ENCODE measurements around the gene BEND6.
"Not testable (repeated sequence)": the region's sequence is repeated elsewhere in the genome, so short reads cannot be mapped to it uniquely, and the experiment has no call there.

BEND6 gene

GRCh38 chr6:56963043-56963442, 8.1 kb downstream of the BEND6 start:
- intact Hi-C loops (cut with DNase I), result no loop called here
- DNase-seq, result no peak

- intact Hi-C loops (cut with DNase I), result no loop called here
- no peak for DNase-seq
These were observed 8.9 kb downstream of the BEND6 start for GRCh38 chr6:56963793-56964192.

- DNase-seq, result no peak
- intact Hi-C loops (cut with DNase I), result no loop called here
These were observed 10.2 kb downstream of the BEND6 start for GRCh38 chr6:56965126-56965525.

GRCh38 chr6:56970849-56971248, 15.9 kb downstream of the BEND6 start:
- DNase-seq, result no peak
- intact Hi-C loops (cut with DNase I), result no loop called here

GRCh38 chr6:56977192-56977591, 22.3 kb downstream of the BEND6 start:
- DNase-seq, result no peak
- intact Hi-C loops (cut with DNase I), result no loop called here

- no peak for DNase-seq
- intact Hi-C loops (cut with DNase I), result no loop called here
These were observed 23.6 kb downstream of the BEND6 start for GRCh38 chr6:56978530-56978929.

- no peak for DNase-seq
- intact Hi-C loops (cut with DNase I), result no loop called here
These were observed 29.5 kb downstream of the BEND6 start for GRCh38 chr6:56984361-56984760.

- intact Hi-C loops (cut with DNase I), result no loop called here
- DNase-seq, result no peak
These were observed 30.0 kb downstream of the BEND6 start for GRCh38 chr6:56984884-56985283.

- intact Hi-C loops (cut with DNase I), result no loop called here
- DNase-seq, result no peak
These were observed 31.7 kb downstream of the BEND6 start for GRCh38 chr6:56986611-56987010.

GRCh38 chr6:56988145-56988544, 33.2 kb downstream of the BEND6 start:
- intact Hi-C loops (cut with DNase I), result no loop called here

GRCh38 chr6:56992036-56992435, 37.1 kb downstream of the BEND6 start:
- intact Hi-C loops (cut with DNase I), result no loop called here
- no peak for DNase-seq

More at GRCh38 chr6:56988145-56988544, 33.2 kb downstream of the BEND6 start:
- DNase-seq, result no peak

GRCh38 chr6:56992703-56993102, 37.8 kb downstream of the BEND6 start:
- intact Hi-C loops (cut with DNase I), result no loop called here
- no peak for DNase-seq

- intact Hi-C loops (cut with DNase I), result no loop called here
- no peak for DNase-seq
These were observed 40.5 kb downstream of the BEND6 start for GRCh38 chr6:56995347-56995902.

- no peak for DNase-seq
- intact Hi-C loops (cut with DNase I), result no loop called here
These were observed 41.5 kb downstream of the BEND6 start for GRCh38 chr6:56996401-56996800.

- intact Hi-C loops (cut with DNase I), result no loop called here
These were observed 44.1 kb downstream of the BEND6 start for GRCh38 chr6:56999049-56999448.

GRCh38 chr6:56999748-57000147, 44.8 kb downstream of the BEND6 start:
- intact Hi-C loops (cut with DNase I); DNase-seq: not testable (repeated sequence)

More at GRCh38 chr6:56999049-56999448, 44.1 kb downstream of the BEND6 start:
- DNase-seq, result no peak

- intact Hi-C loops (cut with DNase I), result no loop called here
- no peak for DNase-seq
These were observed 47.3 kb downstream of the BEND6 start for GRCh38 chr6:57002197-57002596.

GRCh38 chr6:57004292-57004691, 49.4 kb downstream of the BEND6 start:
- DNase-seq, result no peak
- intact Hi-C loops (cut with DNase I), result no loop called here

- no peak for DNase-seq
- intact Hi-C loops (cut with DNase I), result no loop called here
These were observed 51.2 kb downstream of the BEND6 start for GRCh38 chr6:57006101-57006500.

GRCh38 chr6:57008069-57008468, 53.2 kb downstream of the BEND6 start:
- DNase-seq; intact Hi-C loops (cut with DNase I): not testable (repeated sequence)

GRCh38 chr6:57013521-57013926, 58.6 kb downstream of the BEND6 start:
- intact Hi-C loops (cut with DNase I), result no loop called here
- no peak for DNase-seq

GRCh38 chr6:57017069-57017468, 62.2 kb downstream of the BEND6 start:
- intact Hi-C loops (cut with DNase I), result no loop called here
- no peak for DNase-seq
